HG03378 (cell line): ENCODE measurements around the gene RHOU.
"Not testable (repeated sequence)": the region's sequence is repeated elsewhere in the genome, so short reads cannot be mapped to it uniquely, and the experiment has no call there.

Experiments
- ATAC-seq: cut with Tn5 transposase; IDR thresholded peaks from one replicate; pipeline ENCODE4 v1.9.1; 2021; ENCODE audit warnings: mild to moderate bottlenecking, moderate library complexity; ENCODE audit not compliant: unreplicated experiment

The RHOU gene

DNA sequence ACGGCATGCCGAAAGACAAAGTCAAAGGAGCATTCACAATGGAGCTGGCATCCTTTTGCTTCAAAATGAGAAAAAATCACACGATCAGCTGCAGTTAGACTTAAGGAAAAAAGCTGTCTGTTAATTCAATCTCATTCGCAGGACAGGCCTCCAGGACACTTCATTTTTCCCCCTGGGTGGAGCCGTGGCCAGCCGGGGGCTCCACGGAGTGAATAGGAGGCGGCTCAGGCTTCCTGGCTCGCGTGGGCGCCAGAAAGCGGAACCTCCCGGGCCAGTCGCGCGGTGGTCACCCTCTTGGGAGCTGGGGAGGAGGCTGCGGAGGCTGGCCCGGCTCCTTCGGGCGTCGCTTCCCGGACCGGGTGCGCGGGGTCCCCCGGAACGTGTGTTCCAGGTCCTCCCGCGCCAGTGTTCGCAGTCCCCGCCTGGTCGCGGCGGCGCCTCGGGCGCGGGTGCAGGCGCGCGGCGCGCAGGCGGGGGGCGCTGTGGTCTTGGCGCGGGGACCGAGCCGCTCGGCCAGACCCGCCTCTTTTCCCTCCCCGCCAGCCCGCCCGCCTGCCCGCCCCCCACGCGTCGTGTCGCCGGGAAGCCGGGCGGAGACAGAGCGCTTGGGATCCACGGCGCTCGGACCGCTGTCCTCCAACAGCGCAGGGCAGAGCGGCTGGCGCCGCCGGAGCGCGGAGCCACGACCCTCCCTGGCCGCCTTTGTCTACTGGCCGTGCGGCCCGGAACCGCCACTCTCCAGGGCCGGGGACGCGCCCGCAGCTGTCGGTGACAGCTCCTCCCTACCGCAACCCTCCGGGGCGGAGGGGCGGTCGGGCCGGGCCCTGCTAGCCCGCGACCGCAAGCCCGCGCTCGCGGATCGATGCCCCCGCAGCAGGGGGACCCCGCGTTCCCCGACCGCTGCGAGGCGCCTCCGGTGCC lies at the start of gene RHOU:
Gene RHOU (plus strand): TSS at position 599 of the 921 bp plus-strand sequence. CDS start 264 bp downstream, at position 863.
- ATAC-seq: no peak

DNA sequence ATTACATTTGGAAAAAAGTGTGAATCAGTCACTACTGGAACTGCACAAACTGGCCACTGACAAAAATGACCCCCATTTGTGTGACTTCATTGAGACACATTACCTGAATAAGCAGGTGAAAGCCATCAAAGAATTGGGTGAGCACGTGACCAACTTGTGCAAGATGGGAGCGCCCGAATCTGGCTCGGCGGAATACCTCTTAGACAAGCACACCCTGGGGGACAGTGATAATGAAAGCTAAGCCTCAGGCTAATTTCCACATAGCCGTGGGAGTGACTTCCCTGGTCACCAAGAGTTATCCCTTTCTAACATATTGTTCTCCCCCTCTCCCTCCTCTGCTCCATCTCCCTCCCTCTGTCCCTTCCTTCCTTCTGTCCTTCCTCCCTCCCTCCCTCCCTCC lies 47.7 kb upstream of the RHOU start:
- ATAC-seq: no peak

- ATAC-seq: no peak
These were observed 46.0 kb upstream of the RHOU start for GRCh38 chr1:228689255-228689654.

DNA sequence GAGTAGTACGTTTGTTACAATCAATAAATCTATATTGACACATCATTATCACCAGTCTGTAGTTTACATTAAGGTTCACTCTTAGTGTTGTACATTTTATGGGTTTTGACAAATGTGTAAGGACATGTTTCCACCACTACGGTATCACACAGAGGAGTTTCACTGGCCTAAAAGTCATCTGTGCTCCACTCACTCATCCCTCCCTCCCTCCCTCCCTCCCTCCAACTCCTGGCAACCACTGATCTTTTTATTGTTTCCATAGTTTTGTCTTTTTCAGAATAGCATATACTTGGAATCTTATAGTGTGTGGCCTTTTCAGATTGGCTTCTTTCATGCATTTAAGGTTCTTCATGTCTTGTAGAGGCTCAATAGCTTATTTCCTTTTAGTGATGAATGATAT lies 44.1 kb upstream of the RHOU start:
- no peak for ATAC-seq

DNA sequence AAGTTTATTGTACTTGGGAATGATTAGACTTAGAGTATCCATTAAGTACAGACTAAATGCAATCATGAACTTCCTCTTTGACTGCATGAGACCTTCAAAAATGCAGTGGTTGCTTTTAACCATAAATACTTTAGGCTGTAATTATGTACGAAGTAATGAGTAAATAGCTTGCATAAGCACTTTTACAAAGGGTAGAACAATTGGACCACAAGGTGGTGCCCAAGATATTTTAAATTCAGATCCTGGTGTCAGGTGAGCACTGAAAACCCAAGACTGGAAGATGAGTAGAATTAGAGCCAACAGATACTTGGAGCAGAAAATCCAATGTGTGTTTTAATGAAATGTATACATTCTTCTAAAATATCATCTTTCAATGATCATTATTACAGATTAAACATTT lies 43.4 kb upstream of the RHOU start:
- ATAC-seq: no peak

- not testable (repeated sequence) for ATAC-seq
These were observed 40.8 kb upstream of the RHOU start for GRCh38 chr1:228694447-228694846.

DNA sequence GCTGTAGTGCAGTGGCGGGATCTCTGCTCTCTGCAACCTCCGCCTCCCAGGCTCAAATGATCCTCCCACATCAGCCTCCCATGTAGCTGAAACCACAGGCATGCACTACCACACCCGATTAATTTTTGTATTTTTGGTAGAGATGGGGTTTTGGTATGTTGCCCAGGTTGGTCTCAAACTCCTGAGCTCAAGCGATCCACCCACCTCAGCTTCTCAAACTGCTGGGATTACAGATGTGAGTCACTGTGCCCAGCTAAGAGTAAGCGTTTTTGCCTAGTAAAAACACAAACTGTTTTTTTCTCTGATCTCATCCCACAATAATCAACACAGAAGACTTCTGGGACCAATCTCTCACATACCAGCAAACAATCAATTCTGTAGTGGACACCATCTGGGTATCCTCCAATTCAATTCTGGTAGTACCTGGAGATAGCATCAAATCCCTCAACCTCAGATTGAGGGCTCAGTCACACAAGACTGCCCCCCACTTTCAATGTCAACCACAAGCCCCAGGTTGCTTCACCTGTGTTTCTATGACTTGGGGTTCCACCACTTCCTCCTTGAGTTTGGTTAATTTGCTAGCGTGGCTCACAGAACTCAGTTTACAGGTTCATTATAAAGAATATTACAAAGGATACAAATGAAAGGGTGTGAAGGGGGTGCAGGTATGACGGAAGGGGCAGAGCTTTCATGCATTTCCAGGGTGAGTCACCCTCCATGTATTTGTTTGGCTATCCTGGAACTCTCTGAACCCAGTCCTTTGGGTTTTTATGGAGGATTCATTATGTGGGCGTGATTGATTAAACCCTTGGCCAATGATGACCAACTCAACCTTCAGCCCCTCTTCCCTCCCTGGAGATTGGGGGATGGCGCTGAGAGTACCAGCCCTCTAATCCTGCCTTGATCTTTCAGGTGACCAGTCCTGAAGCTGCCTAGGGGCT lies 40.0 kb upstream of the RHOU start:
- no peak for ATAC-seq

DNA sequence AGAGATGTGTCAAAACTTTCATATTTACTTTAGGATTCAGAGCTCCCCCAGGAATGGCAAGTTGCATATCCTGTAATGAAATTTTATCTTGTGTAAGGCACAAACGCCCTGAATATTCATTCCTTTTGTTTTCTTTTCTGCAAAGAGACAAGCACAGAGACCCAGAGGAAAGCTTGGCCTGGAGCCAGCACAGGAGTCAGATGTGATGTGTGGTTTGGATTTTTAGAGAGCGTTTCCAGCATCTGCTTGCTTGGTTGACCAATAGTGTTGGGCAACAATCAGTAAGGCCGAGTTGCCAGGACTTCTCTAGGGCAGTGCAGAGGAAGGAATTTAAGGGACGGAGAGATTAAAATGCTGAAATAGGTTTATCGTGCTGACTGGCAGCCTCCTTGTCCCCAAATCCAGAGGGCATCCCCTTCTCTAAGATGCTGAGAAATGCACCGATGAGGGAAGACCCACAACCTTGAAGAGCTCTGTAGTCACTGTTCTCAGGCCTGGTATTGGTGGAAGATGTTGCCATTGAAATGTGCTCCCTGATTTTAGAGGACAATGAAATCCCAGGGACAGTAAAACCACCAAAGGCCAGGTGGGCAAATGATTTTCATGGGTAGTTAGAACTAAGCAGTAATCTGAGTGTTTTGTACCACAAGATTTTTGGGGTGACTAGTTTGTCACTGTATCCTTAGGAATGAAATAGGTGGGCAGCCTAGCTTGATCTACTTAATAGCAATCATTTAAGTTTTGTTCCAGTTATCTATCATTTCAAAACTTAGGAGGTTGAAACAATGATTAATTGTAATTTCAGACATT lies 37.9 kb upstream of the RHOU start:
- ATAC-seq: no peak

GRCh38 chr1:228698017-228698329 lies 37.3 kb upstream of the RHOU start:
- no peak for ATAC-seq

GRCh38 chr1:228702433-228702832 lies 32.8 kb upstream of the RHOU start:
- no peak for ATAC-seq

GRCh38 chr1:228706305-228706704 lies 29.0 kb upstream of the RHOU start:
- no peak for ATAC-seq

DNA sequence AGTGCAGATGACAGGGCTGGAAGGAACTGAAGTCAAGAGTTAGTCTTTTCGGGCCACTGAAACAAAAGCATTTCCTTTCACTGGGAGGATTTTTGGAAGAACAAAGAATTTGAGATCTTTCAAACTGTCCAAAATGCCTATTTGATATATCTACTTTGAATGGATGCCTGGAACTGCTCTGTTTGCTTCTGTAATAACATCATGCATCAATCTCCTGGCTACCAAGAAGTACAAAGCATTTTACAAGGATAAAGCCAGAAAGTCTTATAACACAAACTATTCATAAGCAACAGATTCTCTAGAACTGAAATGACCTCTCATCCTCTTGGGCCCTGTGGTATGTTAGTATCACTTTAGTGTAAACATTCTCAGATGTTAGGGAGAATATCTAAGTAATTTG lies 18.2 kb upstream of the RHOU start:
- no peak for ATAC-seq

DNA sequence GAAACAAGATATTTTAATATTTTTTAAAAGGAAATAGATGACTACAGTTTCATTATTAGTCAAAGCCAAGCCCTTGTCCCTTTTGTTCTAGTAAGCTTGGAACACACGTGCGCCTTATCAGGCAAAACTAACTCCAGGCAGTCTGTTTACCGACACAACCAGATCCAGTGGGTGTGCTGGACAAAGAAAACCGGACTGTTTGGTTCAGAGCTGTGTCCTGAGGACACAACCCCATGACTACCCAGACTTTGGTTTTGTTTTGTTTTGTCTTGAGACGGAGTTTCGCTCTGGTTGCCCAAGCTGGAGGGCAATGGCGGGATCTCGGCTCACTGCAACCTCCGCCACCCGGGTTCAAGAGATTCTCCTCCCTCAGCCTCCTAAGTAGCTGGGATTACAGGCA lies 13.9 kb upstream of the RHOU start:
- no peak for ATAC-seq

DNA sequence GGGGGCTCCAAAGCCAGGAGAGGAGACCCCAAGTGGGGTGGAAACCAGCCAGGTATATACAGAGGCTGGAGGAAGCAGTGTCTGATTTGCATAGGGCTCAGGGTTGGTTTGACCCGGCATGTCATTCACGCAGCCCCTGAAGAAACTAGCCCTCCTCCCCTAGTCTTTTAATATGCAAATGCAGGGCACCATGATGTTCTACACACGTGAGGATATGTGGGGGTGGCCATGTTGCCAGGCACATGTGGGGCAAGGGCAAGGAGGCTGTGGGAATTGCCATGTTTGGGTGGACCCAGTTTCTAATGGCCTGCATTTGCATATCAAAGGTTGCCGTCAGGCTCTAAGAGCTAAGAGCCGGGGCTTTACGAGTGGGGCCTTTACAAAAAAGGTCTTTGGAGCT lies 12.0 kb upstream of the RHOU start:
- no peak for ATAC-seq

GRCh38 chr1:228723921-228724320 lies 11.4 kb upstream of the RHOU start:
- ATAC-seq: no peak

DNA sequence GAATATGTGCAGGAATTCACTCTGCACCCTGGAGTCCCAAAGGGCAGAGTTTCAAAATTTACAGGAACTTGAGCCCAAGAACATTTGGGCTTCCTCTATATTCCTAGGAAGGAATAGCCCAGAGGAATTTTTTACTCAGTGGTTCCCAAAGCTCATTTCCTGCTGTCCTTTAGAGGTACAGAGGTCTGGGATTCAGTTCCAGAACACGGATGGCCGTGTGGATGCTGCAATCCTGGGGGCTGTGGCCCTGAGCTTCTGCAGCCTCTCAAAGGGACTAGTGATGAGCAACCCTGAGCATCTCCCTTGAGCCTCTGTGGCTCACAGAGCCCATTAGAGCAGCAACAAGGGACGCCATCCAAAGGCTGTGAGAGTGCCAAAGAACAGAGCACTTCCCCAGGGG lies 10.1 kb upstream of the RHOU start:
- no peak for ATAC-seq

DNA sequence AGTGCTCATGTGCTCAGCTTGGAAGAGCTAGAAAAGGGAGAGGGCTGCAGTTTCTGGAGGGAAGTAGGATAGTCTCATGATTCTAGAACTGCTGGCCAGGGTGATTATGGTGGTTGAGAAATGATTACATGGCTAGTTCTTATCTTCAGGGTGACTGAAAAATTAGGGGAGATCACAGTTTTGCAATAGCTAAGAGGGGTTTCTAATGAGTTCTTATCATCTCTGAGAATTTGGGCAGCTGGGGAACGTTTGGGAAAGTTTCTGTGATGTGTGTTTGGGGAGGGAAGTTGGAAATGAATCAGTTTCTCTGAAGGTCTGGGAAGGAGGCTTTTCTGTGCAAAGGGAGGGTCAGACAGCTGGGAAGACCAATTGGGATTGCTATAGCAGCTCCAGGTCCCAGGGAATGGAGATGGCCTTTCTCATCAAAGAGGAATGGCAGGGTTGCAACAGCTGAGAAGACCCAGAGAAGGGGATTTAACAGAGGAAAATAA lies 7.6 kb upstream of the RHOU start:
- no peak for ATAC-seq

GRCh38 chr1:228732426-228732825 lies 2.9 kb upstream of the RHOU start:
- ATAC-seq: no peak

GRCh38 chr1:228733576-228733975 lies 1.7 kb upstream of the RHOU start:
- ATAC-seq: no peak

GRCh38 chr1:228735871-228736586 lies 750 bp downstream of the RHOU start:
- no peak for ATAC-seq
